MCF 10A (cell line): ENCODE results near the gene ARL17A. TPM values are rescaled to one million over a fixed set of nuclear protein-coding genes. Genes with fewer than 3 reads are reported as not detected.
"Not testable (repeated sequence)": the region's sequence is repeated elsewhere in the genome, so short reads cannot be mapped to it uniquely, and the experiment has no call there.

Experiments
- Bru-seq: library from RNA; stranded (reverse); fragments of 400-500 nt; gene quantifications from one replicate; lab custom pipeline; 2021; lab: Mats Ljungman, UMichigan
- BruChase-seq, 2 experiments: library from RNA; stranded (reverse); fragments of 400-500 nt; gene quantifications; one replicate each; lab custom pipeline; 2021; lab: Mats Ljungman, UMichigan
- BruUV-seq: library from RNA; stranded (reverse); fragments of 400-500 nt; replicated peaks from 2 replicates; lab custom pipeline; 2021; lab: Mats Ljungman, UMichigan
- CTCF ChIA-PET: fragments of 300-600 bp; sonication (Branson Sonifier 250); formaldehyde crosslinking; extraction: SDS; loops from one replicate; lab custom pipeline; 2021; ENCODE audit warnings: antibody characterized with exemption, inconsistent platforms; lab: Yijun Ruan, JAX
- POLR2A ChIA-PET: fragments of 300-600, 350-650 bp; sonication (Branson Sonifier 250); formaldehyde crosslinking; extraction: SDS; loops from one replicate; lab custom pipeline; 2020; ENCODE audit warnings: antibody characterized with exemption, inconsistent platforms; lab: Yijun Ruan, JAX
- DNase-seq: peaks from one replicate; pipeline ENCODE4 v3.0.0-alpha.2; 2018; ENCODE audit not compliant: unreplicated experiment
- H3K27ac Mint-ChIP-seq: one replicate; pipeline ENCODE4 v1.8.0; 2022; ENCODE audit warnings: mild to moderate bottlenecking, low read depth, mixed read lengths; ENCODE audit not compliant: unreplicated experiment
- H3K27me3 Mint-ChIP-seq: one replicate; pipeline ENCODE4 v1.8.0; 2022; ENCODE audit warnings: mixed read lengths; ENCODE audit not compliant: insufficient read depth, unreplicated experiment
- H3K36me3 Mint-ChIP-seq: one replicate; pipeline ENCODE4 v1.8.0; 2022; ENCODE audit warnings: mild to moderate bottlenecking, moderate library complexity, mixed read lengths; ENCODE audit not compliant: insufficient read depth, unreplicated experiment
- H3K4me1 Mint-ChIP-seq: one replicate; pipeline ENCODE4 v1.8.0; 2022; ENCODE audit warnings: mixed read lengths; ENCODE audit not compliant: insufficient read depth, unreplicated experiment
- H3K4me3 Mint-ChIP-seq: one replicate; pipeline ENCODE4 v1.8.0; 2022; ENCODE audit warnings: mild to moderate bottlenecking, moderate library complexity, mixed read lengths; ENCODE audit not compliant: unreplicated experiment
- H3K9me3 Mint-ChIP-seq: one replicate; pipeline ENCODE4 v1.8.0; 2022; ENCODE audit warnings: mixed read lengths; ENCODE audit not compliant: unreplicated experiment
- intact Hi-C: fragments of 100-400 bp; cut with micrococcal nuclease; formaldehyde crosslinking; loops from 2 replicates; pipeline ENCODE4 v1.14.1; 2022
- long read RNA-seq: library from polyadenylated mRNA; stranded (forward); transcript quantifications from one replicate; pipeline ENCODE4 v2.0.0, GENCODE V29; 2022
- total RNA-seq: library from RNA; stranded (reverse); gene quantifications from 2 replicates; pipeline ENCODE4 v1.2.3, GENCODE V29; 2022

Gene ARL17A
- total RNA-seq (18.3 and 20.7 TPM in 2 replicates), Bru-seq, nascent RNA (percentile 75 among the genes with signal in this experiment), BruChase-seq, experiment 1, labeled RNA remaining after a 6-hour chase (percentile 89 among the genes with signal in this experiment), BruChase-seq, experiment 2, labeled RNA remaining after a 2-hour chase (percentile 86 among the genes with signal in this experiment)
- long read RNA-seq, partial matches to known transcripts = 0 of 24 reads
- long read RNA-seq, other reads (novel, unspliced or antisense) = 21 of 24 reads

DNA sequence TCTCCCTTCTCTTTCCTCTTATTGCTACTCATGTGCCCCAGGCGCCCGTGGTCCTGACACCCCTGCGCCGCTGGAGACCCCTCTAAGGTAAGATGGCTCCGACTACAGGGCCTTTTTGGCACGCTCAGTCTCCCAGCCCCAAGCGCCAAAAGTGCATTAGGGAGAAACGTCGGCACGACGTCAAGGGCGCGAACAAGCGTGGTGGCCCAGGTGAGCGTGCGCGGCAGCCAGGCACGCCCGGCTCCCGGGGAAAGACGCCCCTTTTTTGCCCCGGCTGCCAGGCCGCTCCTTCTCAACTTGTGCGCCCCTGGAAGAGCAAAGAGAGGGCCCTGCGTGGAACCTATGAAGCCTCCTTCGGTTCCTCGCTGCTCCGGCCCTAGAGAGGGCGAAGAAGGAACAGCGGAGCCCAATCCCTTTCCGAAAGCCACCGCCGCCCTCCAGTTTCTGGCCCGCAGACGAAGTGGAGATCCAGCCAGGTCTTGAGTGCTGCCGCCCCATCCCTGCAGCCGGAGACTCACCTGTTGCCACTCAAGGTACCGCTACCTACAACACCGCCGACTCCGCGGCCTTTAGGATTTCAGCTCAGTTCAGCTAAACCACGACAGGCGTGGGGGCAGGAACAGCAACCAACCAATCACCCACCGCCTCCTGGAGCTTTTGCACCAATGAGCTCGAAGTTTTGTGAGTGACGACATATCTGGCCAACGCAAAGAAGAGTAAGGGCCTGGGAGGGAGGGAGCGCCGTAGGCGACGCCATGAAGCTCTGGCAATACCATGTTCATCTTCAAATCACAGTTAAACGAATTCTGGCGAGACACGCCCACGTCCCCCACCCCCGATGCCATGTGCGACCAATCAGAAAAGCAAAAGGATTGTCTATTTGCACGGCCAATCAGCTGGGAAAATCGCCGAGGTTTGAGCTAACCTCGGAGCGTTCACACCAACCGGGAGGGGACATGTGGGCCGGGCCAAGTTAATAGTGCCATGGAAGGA, at the start of gene ARL17A:
Gene ARL17A, minus strand, starts transcription at position 609 of the 993 bp plus-strand sequence. CDS start 3,369 bp downstream, outside the sequence.
- POLR2A ChIA-PET, H3K36me3 Mint-ChIP-seq, CTCF ChIA-PET, H3K27ac Mint-ChIP-seq, H3K4me1 Mint-ChIP-seq, H3K27me3 Mint-ChIP-seq, DNase-seq, H3K9me3 Mint-ChIP-seq, intact Hi-C loops: not testable (repeated sequence)
- peak within 1 kb of the TSS; percentile 44 for H3K4me3 Mint-ChIP-seq
- TSS peak; percentile 63 for BruUV-seq

DNA sequence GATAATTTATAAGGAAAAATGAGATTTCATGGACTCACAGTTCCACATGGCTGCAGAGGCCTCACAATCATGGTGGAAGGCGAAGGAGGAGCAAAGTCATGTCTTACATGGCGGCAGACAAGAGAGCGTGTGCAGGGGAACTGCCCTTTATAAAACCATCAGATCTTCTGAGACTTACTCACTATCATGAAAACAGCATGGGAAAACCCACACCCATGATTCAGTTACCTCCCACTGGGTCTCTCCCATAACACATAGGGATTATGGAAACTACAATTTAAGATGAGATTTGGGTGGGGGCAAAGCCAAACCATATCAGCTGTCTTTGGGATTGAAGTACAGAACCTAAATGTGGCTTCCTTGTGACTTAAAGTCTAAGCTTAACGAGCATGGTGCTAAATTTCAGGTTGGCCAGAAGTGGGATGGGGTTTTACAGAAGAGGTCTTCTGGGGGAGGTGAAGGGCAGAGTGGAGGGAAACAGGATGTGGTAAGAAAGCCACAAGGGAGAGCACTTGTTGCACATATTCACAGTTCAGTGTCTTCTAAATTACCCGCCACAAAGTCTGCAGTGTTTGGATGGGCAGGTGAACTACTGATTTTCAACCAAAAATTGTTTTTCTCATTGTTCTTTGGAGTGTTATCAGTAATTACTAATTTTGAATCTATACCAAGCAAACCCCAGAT, 49.4 kb upstream of the ARL17A start:
- POLR2A ChIA-PET, H3K4me3 Mint-ChIP-seq, H3K4me1 Mint-ChIP-seq, H3K36me3 Mint-ChIP-seq, H3K27me3 Mint-ChIP-seq, intact Hi-C loops, DNase-seq, H3K27ac Mint-ChIP-seq, CTCF ChIA-PET, BruUV-seq, H3K9me3 Mint-ChIP-seq: not testable (repeated sequence)

DNA sequence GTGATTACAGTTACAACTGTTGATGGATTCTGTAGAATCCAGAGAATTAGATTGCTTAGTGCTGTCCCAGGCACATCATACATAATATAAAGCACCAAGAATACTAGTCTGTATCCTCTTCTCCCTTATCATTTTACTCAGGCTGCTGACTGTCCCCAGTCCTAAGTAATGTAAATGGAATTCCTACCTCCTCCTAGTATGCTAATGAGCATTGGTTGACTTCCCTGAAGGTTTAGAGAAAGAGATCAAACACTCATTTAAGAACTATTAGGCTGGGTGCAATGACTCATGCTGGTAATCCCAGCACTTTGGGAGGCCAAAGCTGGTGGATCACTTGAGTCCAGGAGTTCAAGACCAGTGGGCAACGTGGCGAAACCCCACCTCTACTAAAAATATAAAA, 48.0 kb upstream of the ARL17A start:
- H3K36me3 Mint-ChIP-seq, POLR2A ChIA-PET, DNase-seq, CTCF ChIA-PET, H3K9me3 Mint-ChIP-seq, H3K4me3 Mint-ChIP-seq, H3K27ac Mint-ChIP-seq, BruUV-seq, intact Hi-C loops, H3K27me3 Mint-ChIP-seq, H3K4me1 Mint-ChIP-seq: not testable (repeated sequence)

DNA sequence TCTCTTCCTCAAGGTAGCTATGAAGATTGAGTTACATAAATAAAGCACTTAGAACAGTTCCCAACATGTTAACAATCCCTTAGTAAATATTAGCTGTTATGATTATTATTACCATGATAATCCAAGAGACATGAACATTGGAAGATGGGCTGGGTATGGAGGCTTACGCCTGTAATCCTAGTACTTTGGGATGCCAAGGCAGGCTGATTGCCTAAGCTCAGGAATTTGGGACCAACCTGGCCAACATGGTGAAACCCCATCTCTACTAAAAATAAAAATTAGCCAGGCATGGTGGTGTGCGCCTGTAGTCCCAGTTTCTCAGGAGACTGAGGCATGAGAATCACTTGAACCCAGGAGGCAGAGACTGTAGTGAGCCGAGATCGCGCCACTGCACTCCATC, 45.2 kb upstream of the ARL17A start:
- POLR2A ChIA-PET, H3K27me3 Mint-ChIP-seq, H3K36me3 Mint-ChIP-seq, DNase-seq, H3K27ac Mint-ChIP-seq, H3K9me3 Mint-ChIP-seq, H3K4me3 Mint-ChIP-seq, CTCF ChIA-PET, H3K4me1 Mint-ChIP-seq, BruUV-seq, intact Hi-C loops: not testable (repeated sequence)

DNA sequence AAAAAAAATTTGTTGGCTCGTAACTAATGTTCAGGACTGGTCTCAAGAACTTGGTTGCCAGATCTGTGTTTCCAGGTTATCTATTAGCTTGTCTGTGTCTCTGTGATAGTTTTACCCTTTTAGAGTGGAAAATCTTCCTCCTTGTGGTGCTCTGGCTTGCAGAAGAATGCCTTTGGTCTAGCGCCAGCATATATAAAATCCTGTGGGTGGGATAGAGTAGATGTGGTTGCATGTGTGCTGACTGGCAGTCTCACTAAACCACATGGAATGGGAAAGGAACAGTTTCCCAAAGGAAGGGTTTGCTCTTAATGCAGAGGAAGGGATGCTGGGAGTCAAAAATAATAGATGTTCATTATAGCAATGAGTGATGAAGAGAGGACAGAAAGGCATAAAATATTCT, 44.3 kb upstream of the ARL17A start:
- POLR2A ChIA-PET, H3K36me3 Mint-ChIP-seq, H3K27me3 Mint-ChIP-seq, BruUV-seq, H3K9me3 Mint-ChIP-seq, CTCF ChIA-PET, DNase-seq, H3K4me1 Mint-ChIP-seq, intact Hi-C loops, H3K27ac Mint-ChIP-seq, H3K4me3 Mint-ChIP-seq: not testable (repeated sequence)

DNA sequence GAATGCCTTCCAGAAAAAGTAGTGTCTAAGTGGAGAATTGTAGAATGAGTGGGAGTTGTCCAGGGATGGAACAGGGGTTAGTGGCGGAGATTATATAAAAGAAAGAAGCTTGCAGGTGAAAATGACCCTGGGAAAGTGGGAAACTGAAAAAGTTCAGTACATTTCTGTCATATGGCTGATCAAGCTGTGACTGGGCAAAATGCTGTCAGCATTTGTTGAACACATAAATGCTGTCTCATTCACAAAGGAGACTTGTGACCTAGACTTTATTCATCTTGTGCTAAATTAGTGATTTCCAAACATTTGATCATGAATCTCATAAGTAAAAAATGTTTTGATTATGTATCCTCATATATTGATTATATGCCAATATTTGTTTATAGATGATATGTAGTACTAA, 39.5 kb upstream of the ARL17A start:
- BruUV-seq, H3K27ac Mint-ChIP-seq, H3K27me3 Mint-ChIP-seq, H3K4me1 Mint-ChIP-seq, POLR2A ChIA-PET, H3K36me3 Mint-ChIP-seq, DNase-seq, H3K4me3 Mint-ChIP-seq, CTCF ChIA-PET, H3K9me3 Mint-ChIP-seq, intact Hi-C loops: not testable (repeated sequence)

DNA sequence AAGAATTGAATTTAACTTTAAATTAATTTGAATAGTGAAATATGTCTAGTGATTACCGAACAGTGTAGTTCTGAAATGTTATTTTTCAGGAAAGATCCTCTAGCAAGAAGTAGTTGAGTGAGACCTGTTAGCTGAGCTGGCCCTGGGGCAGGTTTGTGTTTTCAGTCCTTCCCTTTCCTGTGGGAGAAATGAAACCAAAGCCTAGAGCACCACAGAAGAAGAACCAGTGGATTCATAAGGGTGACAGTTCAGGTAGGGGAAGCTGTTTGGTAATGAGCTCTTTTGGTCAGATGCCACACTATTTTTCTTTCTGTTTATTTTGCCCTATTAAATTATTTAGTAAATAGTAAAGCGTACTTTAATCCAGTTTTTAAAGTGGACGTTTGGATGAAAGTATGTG, 37.6 kb upstream of the ARL17A start:
- CTCF ChIA-PET, POLR2A ChIA-PET: not testable (repeated sequence)

DNA sequence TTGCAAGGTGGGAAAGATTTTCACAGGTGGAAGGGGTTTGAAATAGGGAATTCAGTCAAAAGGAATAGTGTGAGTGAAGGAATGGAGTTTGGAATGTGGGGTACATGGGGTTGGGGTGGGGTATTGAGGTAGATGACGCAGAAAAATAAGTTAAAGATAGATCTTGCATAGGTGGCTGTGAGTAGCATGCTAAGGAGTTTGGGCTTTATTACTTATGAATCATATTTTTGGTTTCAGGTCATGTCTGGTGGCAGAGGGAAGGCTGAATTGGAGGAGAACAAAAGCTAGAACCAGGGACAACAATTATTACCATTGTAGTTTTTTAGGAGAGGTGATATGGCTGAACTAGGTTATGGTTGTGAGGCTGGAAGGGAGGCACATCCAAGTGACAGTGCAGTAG, 34.4 kb upstream of the ARL17A start:
- H3K4me3 Mint-ChIP-seq, H3K27ac Mint-ChIP-seq, H3K4me1 Mint-ChIP-seq, CTCF ChIA-PET, H3K36me3 Mint-ChIP-seq, H3K27me3 Mint-ChIP-seq, H3K9me3 Mint-ChIP-seq, POLR2A ChIA-PET, BruUV-seq, DNase-seq, intact Hi-C loops: not testable (repeated sequence)

More for the DNA sequence above, 37.6 kb upstream of the ARL17A start:
- H3K4me1 Mint-ChIP-seq, intact Hi-C loops, DNase-seq, H3K9me3 Mint-ChIP-seq, H3K4me3 Mint-ChIP-seq, H3K27ac Mint-ChIP-seq, H3K36me3 Mint-ChIP-seq, BruUV-seq, H3K27me3 Mint-ChIP-seq: not testable (repeated sequence)
